ENCODE data around the gene CENPH. TPM values are rescaled to one million over a fixed set of nuclear protein-coding genes. Genes with fewer than 3 reads are reported as not detected.
A peak's percentile ranks its signal among the peaks of the same experiment; 100 is the strongest.

CENPH gene
- total and polyA plus RNA-seq, 2 experiments from 2014 or later: 3.7 to 10.8 TPM

- H3K79me2 ChIP-seq: peaks cover 55% of the 10 kb centered on the region
- WGBS (ENCODE audit: low lambda C conversion rate, missing lambda C conversion rate): 95% methylated on average over 8 of the region's 8 CpGs
- no peaks in the 10 kb centered on the region for H3K9me3 ChIP-seq (ENCODE audit: low read depth)
- H3K27ac ChIP-seq: no peak overlapping the region
- no peaks in the 10 kb centered on the region for H4K20me1 ChIP-seq (ENCODE audit: insufficient read depth, poor library complexity, severe bottlenecking)
- H3K9me2 ChIP-seq (replicated peaks; ENCODE audit: insufficient read depth): no peaks in the 10 kb centered on the region
- TF ChIP-seq CTCF (IDR thresholded peaks at IDR 0.05; ENCODE audit: poor library complexity): no peak
- TF ChIP-seq EZH2 (IDR thresholded peaks at IDR 0.05; ENCODE audit: borderline replicate concordance): no peak
- TF ChIP-seq EZH2phosphoT487 (IDR thresholded peaks at IDR 0.05; ENCODE audit: low read depth, severe bottlenecking, unreplicated experiment): no peak
- DNase-seq (ENCODE audit: low spot score): no peak
- no peak overlapping the region for H3K4me2 ChIP-seq
- no peaks in the 10 kb centered on the region for H3K36me3 ChIP-seq (replicated peaks; ENCODE audit: insufficient read depth, low read depth)
- no peaks in the 10 kb centered on the region for H3K27me3 ChIP-seq
- no peaks in the 10 kb centered on the region for H3K4me1 ChIP-seq (ENCODE audit: insufficient read depth)
- H2AFZ ChIP-seq: no peak overlapping the region
- H3K4me3 ChIP-seq: no peak overlapping the region
These were observed 35.1 kb downstream of the CENPH start for GRCh38 chr5:69224520-69224919.

- WGBS (ENCODE audit: low lambda C conversion rate, missing lambda C conversion rate): 86% methylated on average over 4 of the region's 4 CpGs
- TF ChIP-seq EZH2 (IDR thresholded peaks at IDR 0.05; ENCODE audit: borderline replicate concordance) (no peak), CTCF (IDR thresholded peaks at IDR 0.05; ENCODE audit: poor library complexity) (no peak), EZH2phosphoT487 (IDR thresholded peaks at IDR 0.05; ENCODE audit: low read depth, severe bottlenecking, unreplicated experiment) (no peak)
These were observed 36.5 kb downstream of the CENPH start for GRCh38 chr5:69225860-69226259.

GRCh38 chr5:69230181-69230580, 40.8 kb downstream of the CENPH start:
- Histone ChIP-seq H3K27ac (no peak overlapping the region), H3K4me1 (ENCODE audit: insufficient read depth) (peaks cover 7% of the 10 kb centered on the region), H3K4me2 (no peak overlapping the region), H3K79me2 (peaks cover 13% of the 10 kb centered on the region), H3K9me3 (ENCODE audit: low read depth) (no peaks in the 10 kb centered on the region), H3K36me3 (replicated peaks; ENCODE audit: insufficient read depth, low read depth) (no peaks in the 10 kb centered on the region), H3K4me3 (no peak overlapping the region), H3K9me2 (replicated peaks; ENCODE audit: insufficient read depth) (no peaks in the 10 kb centered on the region), H4K20me1 (ENCODE audit: insufficient read depth, poor library complexity, severe bottlenecking) (no peaks in the 10 kb centered on the region), H3K27me3 (no peaks in the 10 kb centered on the region), H2AFZ (no peak overlapping the region)
- WGBS (ENCODE audit: low lambda C conversion rate, missing lambda C conversion rate): 92% methylated on average over 2 of the region's 2 CpGs
- no peak for TF ChIP-seq EZH2phosphoT487 (IDR thresholded peaks at IDR 0.05; ENCODE audit: low read depth, severe bottlenecking, unreplicated experiment)
- no peak for DNase-seq (ENCODE audit: low spot score)

More at GRCh38 chr5:69225860-69226259, 36.5 kb downstream of the CENPH start:
- Histone ChIP-seq H3K27me3 (no peaks in the 10 kb centered on the region), H3K79me2 (peaks cover 46% of the 10 kb centered on the region), H3K4me1 (ENCODE audit: insufficient read depth) (no peaks in the 10 kb centered on the region), H3K27ac (peak overlapping the region; percentile 63), H4K20me1 (ENCODE audit: insufficient read depth, poor library complexity, severe bottlenecking) (no peaks in the 10 kb centered on the region), H3K36me3 (replicated peaks; ENCODE audit: insufficient read depth, low read depth) (no peaks in the 10 kb centered on the region), H3K4me2 (peak overlapping the region; percentile 54), H2AFZ (no peak overlapping the region), H3K9me3 (ENCODE audit: low read depth) (no peaks in the 10 kb centered on the region), H3K4me3 (no peak overlapping the region), H3K9me2 (replicated peaks; ENCODE audit: insufficient read depth) (no peaks in the 10 kb centered on the region)
- no peak for DNase-seq (ENCODE audit: low spot score)

- Histone ChIP-seq H3K4me1 (ENCODE audit: insufficient read depth) (peaks cover 13% of the 10 kb centered on the region), H3K79me2 (peaks cover 17% of the 10 kb centered on the region), H3K4me3 (no peak overlapping the region), H3K27ac (no peak overlapping the region), H3K4me2 (no peak overlapping the region), H3K9me3 (ENCODE audit: low read depth) (no peaks in the 10 kb centered on the region), H3K36me3 (replicated peaks; ENCODE audit: insufficient read depth, low read depth) (no peaks in the 10 kb centered on the region), H3K9me2 (replicated peaks; ENCODE audit: insufficient read depth) (no peaks in the 10 kb centered on the region), H3K27me3 (no peaks in the 10 kb centered on the region), H2AFZ (no peak overlapping the region), H4K20me1 (ENCODE audit: insufficient read depth, poor library complexity, severe bottlenecking) (no peaks in the 10 kb centered on the region)
- WGBS (ENCODE audit: low lambda C conversion rate, missing lambda C conversion rate): 96% methylated on average over 6 of the region's 6 CpGs
- no peak for DNase-seq (ENCODE audit: low spot score)
- TF ChIP-seq EZH2phosphoT487 (IDR thresholded peaks at IDR 0.05; ENCODE audit: low read depth, severe bottlenecking, unreplicated experiment) (no peak), CTCF (IDR thresholded peaks at IDR 0.05; ENCODE audit: poor library complexity) (no peak), EZH2 (IDR thresholded peaks at IDR 0.05; ENCODE audit: borderline replicate concordance) (no peak)
These were observed 41.9 kb downstream of the CENPH start for GRCh38 chr5:69231281-69231680.

All from hepatocyte (in vitro differentiated cells).